Endometrial microvascular endothelial cells (primary cell): Measurements from ENCODE around the gene PACS1. TPM values are rescaled to one million over a fixed set of nuclear protein-coding genes. Genes with fewer than 3 reads are reported as not detected.

ENCODE experiments used
- in situ Hi-C: cut with HindIII; loops from 2 replicates; pipeline ENCODE4 v1.10.0; 2017; ENCODE audit warnings: low sequenced_read_pairs, low pct_unique_long_range_greater_than_20kb; ENCODE audit errors: inconsistent ontology term
- total RNA-seq: library from RNA; depleted of rRNA; stranded (reverse); fragments of >200 nt; gene quantifications from one replicate; pipeline ENCODE4 v1.2.3, GENCODE V29; 2015; ENCODE audit errors: inconsistent ontology term

The PACS1 gene
- total RNA-seq, 1 donor from 2014 or later, result 17.7 TPM

- in situ Hi-C loops, result no loop called here
Observed at GRCh38 chr11:66287211-66287888, 217.3 kb downstream of the PACS1 start.

GRCh38 chr11:66287889-66288670 is 218.0 kb downstream of the PACS1 start:
- in situ Hi-C loops, result no loop called here

DNA sequence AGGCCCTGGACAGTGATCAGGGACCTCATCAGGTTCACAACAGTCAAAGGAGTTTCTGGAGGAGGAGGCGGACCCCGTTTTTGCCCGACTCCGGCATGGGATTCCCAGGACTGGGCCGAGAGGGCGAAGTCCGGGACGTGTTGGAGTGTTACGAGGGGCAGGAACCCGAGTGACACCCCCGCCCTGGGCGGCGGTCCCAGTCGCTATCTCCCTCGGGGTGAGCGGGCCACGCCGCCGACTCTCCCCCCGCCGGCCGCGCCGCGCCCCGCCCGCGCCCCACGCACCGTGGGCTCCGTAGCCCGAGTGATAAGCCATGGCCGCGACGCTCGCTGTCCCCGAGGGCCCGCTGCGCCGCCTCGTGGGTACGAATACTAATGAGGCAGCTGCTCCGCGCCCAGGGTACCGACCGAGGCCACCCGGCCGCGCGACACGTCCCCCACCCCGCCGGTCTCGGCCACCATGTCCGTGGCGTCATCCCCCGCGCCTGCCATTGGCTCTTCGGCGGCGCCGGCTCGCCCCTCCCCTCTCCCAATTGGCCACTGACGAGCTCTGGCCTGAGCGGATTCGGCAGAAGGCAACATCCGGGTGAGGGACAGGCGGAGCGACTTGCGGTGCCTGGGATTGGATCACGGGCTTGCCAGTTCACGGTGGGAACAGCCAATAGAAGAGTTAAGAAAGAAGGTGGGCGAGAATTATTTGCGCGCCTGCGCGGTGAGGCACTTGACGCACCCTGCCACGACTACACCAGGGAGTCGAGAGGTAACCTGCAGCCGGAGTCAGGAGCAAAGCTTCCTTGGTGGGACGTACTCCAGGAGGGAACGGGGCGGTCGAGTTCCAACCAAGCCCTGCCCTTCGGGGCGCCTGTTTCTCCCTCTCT is 218.8 kb downstream of the PACS1 start, which contains the start of gene YIF1A:
TSS of gene YIF1A (minus strand) at position 473 of the 877 bp plus-strand sequence. CDS start at position 315, 158 bp downstream.
- in situ Hi-C loops, result no loop called here

DNA sequence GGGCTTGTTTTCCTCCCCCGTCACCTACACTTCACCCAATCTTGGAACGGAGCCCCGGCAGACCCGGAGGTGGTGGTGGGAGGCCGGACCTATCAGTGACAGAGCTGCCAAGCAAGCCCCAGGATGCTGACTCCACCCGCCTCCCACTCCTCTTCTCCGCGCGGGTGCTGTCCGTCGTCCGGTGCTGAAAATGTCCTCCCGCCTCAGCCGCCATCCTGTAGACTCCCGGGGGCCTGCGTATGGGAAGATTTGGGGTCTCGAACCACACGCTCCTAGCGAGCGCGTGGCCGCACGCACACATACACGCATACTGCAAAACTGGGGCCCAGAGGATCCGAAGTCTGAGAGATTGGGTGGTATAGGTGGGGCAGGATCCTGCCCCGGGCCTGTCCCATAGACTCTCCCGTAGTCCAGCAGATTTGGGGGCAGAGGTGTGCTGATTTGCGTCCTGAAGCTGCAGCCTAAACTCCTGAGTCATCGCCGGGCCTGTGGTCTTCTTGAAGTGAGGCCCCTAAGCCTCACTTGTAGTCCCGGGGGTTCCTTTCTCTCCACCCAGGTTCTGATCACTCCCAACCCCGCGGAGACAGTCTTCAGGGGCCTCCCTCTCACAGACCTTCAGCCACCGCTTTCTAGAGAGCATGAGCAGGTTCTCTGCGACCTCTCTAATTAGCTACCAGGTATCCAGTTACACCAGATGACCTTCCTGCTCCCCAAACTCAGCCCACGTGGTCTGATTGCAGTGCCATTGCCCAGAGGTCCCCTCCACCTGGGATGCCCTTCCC is 219.7 kb downstream of the PACS1 start:
- in situ Hi-C loops, result no loop called here

- in situ Hi-C loops, result no loop called here
Observed at GRCh38 chr11:66290330-66290621, 220.2 kb downstream of the PACS1 start.

DNA sequence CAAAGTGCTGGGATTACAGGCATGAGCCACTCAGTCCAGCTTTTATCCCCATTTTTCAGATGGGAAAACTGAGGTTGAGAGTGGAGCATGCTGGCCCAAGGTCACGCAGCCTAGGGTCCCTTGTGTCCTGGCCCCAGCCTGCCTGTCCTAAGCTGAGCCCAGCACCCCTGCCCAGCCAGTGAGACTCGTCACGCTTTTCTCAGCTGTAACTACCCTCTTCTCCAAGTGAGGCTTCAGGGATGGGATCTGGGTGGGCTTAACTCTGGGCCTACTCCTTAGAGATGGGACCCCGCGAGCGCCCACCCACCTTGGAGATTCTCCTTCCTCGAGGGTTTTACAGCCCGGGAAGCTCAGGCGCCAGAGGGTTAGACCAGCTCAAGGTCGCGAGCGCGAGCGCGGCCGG is 221.2 kb downstream of the PACS1 start:
- in situ Hi-C loops, result no loop called here

DNA sequence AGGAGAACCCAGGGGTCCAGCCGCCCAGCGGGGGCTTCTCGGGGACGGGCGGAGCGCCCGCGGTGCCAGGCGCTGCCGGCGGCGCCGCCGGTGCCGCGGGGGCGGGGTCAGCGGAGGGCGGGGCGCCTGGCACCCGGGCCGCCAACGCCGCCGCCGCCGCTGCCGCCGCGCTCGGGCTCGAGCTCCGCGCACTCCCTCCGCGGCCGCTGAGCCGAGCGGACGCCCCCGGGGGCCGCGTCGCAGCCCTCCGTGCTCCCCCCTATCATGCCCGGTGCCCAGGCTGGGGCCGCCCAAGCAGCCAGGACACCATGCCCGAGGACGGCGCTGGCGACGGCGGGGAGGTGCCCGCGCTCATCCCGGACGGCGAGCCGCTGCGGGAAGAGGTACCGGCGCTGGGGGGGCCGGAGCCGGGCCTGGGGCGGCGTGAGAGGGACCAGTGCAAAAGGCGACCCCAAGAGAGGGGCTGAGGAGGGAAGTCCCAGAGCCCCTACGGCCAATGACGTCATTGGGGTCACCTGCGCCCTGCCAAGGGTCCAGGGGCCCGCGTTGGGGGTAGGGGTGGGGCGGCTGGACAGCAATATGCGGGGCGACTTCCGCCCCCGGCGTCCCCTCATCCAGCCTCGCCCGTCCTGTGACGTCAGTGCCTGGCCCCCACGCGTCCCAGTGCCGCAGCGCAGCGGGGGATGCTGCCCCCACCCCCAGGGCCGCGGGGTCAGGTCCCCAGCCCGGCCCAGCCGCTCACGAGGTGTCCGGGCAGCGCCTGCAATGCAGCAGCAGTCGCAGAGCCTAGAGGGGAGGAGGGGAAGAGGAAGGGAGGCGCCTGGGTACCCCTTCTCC is 221.9 kb downstream of the PACS1 start, which contains the start of gene TMEM151A:
TSS of gene TMEM151A (plus strand) at position 189 of the 837 bp plus-strand sequence. CDS start at position 309, 120 bp downstream.
- in situ Hi-C loops, result no loop called here

GRCh38 chr11:66292543-66293332 is 222.7 kb downstream of the PACS1 start:
- in situ Hi-C loops, result no loop called here

GRCh38 chr11:66293352-66293751 is 223.3 kb downstream of the PACS1 start:
- in situ Hi-C loops, result no loop called here

DNA sequence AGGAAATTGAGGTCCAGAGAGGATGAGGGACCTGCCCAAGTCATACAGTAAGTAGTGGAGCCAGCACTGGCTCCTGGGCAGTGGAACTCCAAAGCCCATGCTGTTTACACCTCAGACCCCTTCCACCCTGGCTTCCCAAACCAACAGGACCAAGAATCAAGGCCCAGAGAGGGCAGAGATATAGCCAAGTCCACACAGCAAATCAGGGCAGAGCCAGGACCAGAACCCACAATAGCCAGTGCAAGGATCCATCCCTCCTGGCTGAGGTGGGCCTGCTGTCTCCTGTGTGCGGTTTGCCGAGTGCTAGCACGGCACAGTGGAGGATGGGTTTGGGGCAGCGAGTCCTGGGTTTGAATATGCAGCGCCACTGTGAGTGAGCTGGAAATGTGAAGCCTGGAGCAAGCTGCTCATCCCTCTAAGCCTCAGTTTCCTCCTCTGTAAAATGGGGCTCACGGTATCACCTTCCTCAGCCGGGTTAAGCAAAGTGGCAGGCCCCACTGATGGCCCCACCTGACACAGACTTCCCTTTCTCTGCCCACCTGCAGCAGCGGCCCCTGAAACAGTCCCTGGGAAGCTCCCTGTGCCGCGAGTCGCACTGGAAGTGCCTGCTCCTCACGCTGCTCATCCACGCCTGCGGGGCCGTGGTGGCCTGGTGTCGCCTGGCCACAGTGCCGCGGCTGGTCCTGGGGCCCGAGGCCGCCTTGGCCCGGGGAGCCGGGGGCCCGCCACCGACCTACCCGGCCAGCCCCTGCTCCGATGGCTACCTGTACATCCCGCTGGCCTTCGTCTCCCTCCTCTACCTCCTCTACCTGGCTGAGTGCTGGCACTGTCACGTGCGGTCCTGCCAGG is 223.9 kb downstream of the PACS1 start:
- in situ Hi-C loops, result no loop called here

Other genes with a start within 250 kb of the PACS1 start
- not detected for gene SNX32, start 236.3 kb upstream of the PACS1 start, total RNA-seq
- 2,359 TPM for gene CFL1, start 212.1 kb upstream of the PACS1 start, total RNA-seq
- 50.1 TPM for gene MUS81, start 209.8 kb upstream of the PACS1 start, total RNA-seq
- gene EFEMP2, start 197.5 kb upstream of the PACS1 start, total RNA-seq, result 81.8 TPM
- gene CTSW, start 190.4 kb upstream of the PACS1 start, total RNA-seq, result not detected
- 154 TPM for gene FIBP, start 181.8 kb upstream of the PACS1 start, total RNA-seq
- 133 TPM for gene CCDC85B, start 179.6 kb upstream of the PACS1 start, total RNA-seq
- 81.7 TPM for gene FOSL1, start 169.9 kb upstream of the PACS1 start, total RNA-seq
- 9.8 TPM for gene C11orf68, start 151.2 kb upstream of the PACS1 start, total RNA-seq
- gene DRAP1, start 150.8 kb upstream of the PACS1 start, total RNA-seq, result 151 TPM
- not detected for gene TSGA10IP, start 124.8 kb upstream of the PACS1 start, total RNA-seq
- gene SART1, start 108.5 kb upstream of the PACS1 start, total RNA-seq, result 34.7 TPM
- gene EIF1AD, start 68.1 kb upstream of the PACS1 start, total RNA-seq, result 36.8 TPM
- 118 TPM for gene BANF1, start 67.8 kb upstream of the PACS1 start, total RNA-seq
- gene CST6, start 58.3 kb upstream of the PACS1 start, total RNA-seq, result not detected
- under 0.01 TPM for gene CATSPER1, start 43.8 kb upstream of the PACS1 start, total RNA-seq
- gene GAL3ST3, start 21.1 kb upstream of the PACS1 start, total RNA-seq, result not detected
- gene SF3B2, start 17.9 kb upstream of the PACS1 start, total RNA-seq, result 134 TPM
- 21.6 TPM for gene KLC2, start 187.4 kb downstream of the PACS1 start, total RNA-seq
- gene RAB1B, start 198.4 kb downstream of the PACS1 start, total RNA-seq, result 190 TPM
- gene CNIH2, start 207.9 kb downstream of the PACS1 start, total RNA-seq, result not detected
- 171 TPM for gene YIF1A, start 218.9 kb downstream of the PACS1 start, total RNA-seq
- not detected for gene TMEM151A, start 221.6 kb downstream of the PACS1 start, total RNA-seq
- gene CD248, start 246.8 kb downstream of the PACS1 start, total RNA-seq, result 2.0 TPM